HTR-8/SVneo (cell line): ENCODE results near the gene GPR179.

ENCODE experiments used
- DNase-seq: peaks from one replicate; pipeline ENCODE4 v3.0.0; 2011; ENCODE audit warnings: low spot score, mixed read lengths; ENCODE audit not compliant: insufficient read length
- FAIRE-seq: peaks from 2 replicates; lab custom pipeline; 2011; peaks lifted over from hg19 to GRCh38; lab: Jason Lieb, UNC

The GPR179 gene, protein sequence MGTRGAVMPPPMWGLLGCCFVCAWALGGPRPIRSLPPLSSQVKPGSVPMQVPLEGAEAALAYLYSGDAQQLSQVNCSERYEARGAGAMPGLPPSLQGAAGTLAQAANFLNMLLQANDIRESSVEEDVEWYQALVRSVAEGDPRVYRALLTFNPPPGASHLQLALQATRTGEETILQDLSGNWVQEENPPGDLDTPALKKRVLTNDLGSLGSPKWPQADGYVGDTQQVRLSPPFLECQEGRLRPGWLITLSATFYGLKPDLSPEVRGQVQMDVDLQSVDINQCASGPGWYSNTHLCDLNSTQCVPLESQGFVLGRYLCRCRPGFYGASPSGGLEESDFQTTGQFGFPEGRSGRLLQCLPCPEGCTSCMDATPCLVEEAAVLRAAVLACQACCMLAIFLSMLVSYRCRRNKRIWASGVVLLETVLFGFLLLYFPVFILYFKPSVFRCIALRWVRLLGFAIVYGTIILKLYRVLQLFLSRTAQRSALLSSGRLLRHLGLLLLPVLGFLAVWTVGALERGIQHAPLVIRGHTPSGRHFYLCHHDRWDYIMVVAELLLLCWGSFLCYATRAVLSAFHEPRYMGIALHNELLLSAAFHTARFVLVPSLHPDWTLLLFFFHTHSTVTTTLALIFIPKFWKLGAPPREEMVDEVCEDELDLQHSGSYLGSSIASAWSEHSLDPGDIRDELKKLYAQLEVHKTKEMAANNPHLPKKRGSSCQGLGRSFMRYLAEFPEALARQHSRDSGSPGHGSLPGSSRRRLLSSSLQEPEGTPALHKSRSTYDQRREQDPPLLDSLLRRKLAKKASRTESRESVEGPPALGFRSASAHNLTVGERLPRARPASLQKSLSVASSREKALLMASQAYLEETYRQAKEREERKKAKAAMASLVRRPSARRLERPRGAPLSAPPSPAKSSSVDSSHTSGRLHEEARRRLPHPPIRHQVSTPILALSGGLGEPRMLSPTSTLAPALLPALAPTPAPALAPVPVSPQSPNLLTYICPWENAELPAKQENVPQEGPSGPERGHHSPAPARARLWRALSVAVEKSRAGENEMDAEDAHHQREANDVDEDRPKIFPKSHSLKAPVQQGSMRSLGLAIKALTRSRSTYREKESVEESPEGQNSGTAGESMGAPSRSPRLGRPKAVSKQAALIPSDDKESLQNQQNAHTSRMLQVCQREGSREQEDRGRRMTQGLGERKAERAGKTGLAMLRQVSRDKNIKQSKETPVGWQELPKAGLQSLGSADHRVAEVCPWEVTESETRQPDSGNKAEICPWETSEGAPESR (N-terminal part only)

DNA sequence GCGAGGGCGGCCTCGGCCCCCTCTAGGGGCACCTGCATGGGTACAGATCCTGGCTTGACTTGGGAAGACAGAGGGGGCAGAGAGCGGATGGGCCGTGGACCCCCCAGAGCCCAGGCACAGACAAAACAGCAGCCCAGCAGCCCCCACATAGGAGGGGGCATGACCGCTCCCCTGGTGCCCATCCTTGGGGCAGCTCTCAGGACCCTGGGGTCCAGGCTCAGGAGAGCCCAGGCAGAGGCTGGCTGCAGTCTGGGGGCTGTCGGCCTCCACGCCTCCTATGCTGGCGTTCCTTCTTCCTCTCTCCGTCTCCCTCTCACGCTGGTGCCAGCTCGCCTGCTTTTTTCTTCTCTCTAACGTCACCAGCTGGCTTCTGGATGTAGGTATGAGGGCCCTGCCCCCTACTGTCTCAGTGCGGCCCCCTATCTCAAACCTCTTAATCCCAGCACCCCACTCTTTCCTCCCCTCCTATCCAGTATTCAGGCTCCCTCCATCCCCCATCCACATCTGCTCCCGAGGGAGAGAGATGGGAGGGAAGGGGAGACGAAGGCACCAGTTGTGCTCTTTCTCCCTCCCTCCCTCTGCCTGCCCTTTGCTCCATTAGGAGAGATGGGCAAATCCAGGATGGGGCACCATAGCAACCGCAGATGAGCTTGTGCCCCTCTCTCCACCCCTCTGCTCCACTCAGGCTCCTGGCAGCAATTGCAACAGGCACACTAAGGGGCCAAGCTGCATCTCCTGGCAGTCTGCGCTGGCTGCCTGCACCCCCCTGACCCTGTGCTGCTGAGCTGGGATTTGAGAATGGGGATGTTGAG, at the start of gene GPR179:
Gene GPR179, minus strand, starts transcription at position 349 of the 812 bp plus-strand sequence. Its CDS starts 167 bp downstream, at position 182.
- DNase-seq (no peak), FAIRE-seq (no peak)

DNA sequence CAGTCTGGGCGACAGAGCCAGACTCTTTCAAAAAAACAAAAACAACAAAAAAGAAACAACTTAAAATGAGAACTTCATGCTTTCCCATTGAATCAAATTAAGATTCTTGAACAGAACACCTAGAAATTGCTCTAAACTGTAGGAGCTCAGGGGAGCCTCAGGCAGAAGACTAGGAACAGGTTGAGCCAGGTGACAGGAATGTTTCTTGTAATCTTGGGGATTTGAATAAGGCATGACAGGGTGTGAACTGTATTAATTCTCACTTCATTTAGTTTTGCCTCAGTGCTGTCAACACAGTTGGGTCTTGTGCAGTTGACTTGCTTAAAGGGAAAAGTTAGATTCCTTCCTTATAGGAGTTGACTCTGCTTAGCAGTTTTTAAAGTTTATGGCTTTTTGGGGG, 35.7 kb upstream of the GPR179 start:
- no peak for DNase-seq
- FAIRE-seq, result no peak

DNA sequence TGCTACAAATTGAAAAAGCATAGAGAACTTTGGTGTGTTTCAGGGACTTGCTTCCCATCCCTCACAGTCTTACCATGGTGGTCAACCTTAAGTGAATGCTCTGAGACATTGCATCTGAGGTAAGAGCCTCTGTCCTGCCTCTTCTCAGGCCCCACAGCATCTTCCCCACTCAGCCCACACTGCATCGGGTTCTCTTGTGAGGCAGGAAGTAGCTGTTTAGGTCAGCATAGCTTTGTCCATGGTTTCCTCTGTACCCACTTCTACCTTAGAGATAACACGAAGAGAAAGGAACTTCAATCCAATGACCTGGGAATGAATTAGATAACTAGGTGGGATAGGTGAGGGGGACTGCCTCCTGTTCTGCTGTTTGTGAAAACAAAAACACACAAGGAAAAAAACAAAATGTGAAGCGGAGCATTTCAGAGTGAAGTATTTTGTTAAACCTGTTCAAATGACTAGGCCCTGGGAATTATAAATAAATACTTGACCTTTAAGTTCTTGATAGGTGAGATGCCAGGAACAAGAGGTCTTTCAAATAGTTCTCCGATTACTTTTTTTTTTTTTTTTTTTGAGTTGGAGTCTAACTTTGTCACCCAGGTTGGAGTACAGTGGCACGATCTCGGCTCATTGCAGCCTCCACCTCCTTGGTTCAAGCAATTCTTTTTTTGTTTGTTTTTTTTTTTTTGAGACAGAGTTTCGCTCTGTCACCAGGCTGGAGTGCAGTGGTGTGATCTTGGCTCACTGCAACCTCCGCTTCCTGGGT, 25.5 kb upstream of the GPR179 start:
- DNase-seq (no peak), FAIRE-seq (no peak)

DNA sequence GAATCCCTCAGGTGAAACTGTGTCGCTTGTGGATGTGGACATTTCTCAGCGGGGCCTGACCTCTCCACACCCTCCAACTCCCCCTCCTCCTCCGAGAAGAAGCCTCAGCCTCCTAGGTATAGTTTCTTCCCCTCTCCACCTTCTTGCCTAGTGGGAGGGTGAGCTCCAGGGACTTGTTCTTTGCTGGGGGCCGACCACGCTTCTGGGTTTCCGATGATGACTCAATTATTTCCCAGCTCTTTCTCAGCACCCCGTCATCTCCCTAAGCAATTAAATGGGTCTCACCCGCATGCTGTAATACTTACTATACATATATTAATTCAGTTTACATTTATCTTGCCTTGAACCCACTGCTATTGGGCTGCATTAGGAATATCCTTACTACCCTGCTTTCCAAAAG, 21.0 kb upstream of the GPR179 start:
- no peak for FAIRE-seq
- DNase-seq, result no peak

DNA sequence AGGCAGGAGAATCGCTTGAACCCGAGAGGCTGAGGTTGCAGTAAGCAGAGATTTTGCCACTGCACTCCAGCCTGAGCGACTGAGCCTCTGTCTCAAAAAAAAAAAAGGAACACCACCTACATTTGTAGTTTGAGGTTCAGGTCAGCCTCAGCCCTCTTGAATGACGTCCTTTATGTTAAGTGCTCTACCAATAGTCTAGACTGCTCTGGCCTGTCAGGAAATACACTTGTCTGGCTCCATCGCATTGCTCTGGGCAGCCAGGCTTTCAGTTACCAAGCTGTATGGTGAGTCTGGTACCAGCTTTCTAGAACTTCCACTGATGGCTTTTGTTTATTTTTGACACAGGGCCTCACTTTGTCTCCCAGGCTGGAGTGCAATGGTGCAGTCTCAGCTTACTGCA, 19.3 kb upstream of the GPR179 start:
- DNase-seq (no peak), FAIRE-seq (no peak)

DNA sequence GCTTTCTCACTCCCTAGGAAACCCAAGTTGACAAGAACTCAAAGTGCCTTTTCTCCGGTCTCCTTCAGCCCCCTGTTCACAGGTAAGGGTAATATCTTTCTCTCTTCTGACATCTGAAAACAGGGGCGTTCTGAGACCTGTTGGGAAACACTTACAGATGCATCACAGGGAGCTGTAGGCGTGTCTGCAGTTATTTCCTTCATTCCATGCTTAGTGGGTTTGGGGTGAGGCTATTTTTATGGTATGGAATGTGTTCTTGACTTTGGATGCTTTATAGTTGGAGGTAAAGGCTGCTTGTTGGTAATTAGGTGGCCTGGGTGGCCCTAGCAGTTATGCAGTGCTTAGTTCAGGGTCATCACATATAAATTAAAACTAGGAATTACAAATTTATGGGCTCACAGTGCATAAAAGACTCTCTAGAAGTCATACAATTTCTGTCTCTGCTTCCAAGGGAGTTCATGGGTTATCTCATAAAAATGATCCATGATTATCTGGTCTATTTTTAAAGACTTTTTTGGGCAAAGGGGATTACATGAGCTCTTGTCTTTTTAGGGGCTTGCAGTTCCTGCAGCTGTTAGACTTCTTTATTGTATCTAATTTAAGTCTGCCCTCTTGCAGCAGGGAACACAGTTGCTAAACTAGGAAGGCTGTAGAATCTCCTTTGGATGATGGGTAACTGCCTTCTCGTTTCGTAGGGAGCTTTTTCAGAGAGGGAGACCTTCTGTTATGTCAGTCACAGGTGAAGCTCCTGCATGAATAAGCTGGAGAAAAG, 18.1 kb upstream of the GPR179 start:
- DNase-seq, result no peak
- FAIRE-seq, result no peak

DNA sequence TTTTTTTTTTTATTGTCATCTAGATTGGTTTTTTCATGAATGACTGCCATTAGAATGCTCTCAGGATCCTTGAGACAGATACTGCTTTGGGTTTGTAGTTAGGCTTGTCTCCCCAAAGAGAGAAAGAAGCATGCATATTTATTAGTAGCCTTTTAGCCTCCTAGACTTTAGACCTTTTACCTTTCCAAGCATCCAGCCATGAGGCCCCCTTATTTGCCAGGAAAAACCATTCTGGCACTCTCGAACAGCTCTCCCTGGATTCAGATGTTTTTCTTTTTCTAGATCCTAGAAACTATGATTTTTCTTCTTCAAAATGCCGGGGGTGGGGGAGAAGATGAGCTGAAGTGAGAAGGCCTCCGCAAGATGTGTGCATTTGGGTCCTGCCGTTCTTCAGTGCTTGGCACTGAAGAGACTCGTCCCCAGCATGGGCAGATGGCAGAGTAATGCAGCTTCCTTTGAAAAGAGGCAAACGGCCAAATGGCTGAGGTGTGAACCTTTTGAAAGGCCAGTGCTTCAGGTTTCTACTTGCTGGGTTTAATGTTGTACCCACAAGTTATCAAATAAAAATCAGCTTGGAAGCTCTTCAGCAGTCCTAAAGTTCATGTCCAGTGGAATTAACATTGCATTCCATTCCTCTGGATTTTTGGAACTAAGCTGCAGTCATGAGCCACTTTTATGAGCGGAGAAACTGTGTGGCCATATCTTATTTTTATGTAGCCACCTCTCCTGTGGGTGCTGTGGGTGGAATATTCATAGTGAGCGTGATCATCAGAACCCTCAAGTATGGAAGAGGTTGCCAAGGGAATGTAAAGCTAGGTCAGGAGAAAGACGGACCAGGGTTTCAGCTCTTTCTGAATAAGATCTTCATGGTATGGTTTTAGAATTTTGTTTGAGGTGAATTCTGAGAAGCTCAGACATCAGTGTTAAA, 15.1 kb upstream of the GPR179 start:
- FAIRE-seq, result no peak
- no peak for DNase-seq

DNA sequence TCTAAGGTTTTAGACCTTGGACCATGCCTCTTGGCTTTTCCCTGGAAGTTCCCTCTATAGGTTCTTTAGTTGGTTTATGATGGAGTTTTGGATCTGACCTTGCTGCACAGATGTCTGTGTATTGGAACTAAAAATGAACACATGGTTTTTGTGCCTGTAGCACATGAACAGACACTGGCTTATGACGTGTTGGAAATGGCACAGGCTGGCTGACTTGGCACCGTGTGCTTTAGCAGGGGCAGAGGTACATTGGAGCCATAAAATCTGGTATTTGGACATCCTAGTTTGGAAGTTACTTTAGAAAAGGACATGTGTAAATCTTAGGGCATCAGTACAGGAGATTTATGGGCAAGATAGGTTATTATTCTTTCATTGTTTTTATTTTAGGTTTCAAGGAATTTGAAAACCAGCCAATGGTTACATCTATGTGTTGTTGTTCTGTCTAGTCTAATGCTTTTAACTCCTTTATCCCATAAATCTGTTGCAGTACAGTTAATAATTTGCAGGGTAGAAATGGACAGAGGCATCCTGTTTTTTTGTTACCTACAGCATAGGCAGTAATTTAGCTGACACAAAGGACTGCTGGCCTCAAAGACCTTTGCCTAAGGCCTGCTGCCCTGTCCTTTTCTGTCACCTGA, 13.8 kb upstream of the GPR179 start:
- FAIRE-seq, result no peak

DNA sequence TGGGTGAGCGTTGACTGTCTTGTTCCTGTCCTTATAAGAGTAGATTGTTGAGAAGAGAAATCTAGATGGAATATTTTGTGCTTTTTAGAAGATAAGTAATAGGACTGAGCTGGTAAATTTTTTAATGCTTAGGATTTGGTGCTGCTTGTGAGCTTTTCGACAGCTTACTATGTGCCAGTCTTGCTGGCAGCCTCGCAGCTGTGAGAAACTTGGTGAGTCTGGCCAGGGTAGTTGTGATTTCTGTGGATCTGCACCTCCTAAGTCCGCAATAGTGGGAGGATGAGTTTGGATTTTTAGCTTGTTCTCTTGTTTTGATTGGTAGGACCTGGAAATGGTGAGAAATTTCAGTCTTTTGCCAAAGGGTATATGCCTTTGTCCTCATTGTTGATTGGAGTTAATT, 11.5 kb upstream of the GPR179 start:
- DNase-seq, result no peak
- no peak for FAIRE-seq

More for the DNA sequence above, 13.8 kb upstream of the GPR179 start:
- DNase-seq, result no peak

DNA sequence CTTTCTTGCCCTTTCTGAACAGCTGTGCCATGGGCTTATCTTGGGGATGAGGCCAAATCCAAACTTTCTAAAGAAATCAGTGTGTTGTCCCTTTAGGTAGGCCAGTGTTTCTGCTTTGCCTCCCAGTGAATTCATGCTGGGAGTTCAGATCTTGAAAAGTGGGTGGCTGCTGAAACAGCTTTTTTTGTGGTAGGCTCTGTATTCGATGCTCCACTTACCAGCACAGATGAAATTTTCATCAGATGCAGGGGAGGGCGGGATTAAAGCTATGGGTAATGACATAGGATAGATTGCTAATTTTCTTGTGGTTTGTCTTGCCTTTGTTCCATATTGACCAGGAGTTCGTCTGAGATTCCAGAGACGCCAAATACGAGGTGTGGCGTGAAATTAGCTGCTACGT, 10.7 kb upstream of the GPR179 start:
- no peak for DNase-seq
- FAIRE-seq, result no peak

DNA sequence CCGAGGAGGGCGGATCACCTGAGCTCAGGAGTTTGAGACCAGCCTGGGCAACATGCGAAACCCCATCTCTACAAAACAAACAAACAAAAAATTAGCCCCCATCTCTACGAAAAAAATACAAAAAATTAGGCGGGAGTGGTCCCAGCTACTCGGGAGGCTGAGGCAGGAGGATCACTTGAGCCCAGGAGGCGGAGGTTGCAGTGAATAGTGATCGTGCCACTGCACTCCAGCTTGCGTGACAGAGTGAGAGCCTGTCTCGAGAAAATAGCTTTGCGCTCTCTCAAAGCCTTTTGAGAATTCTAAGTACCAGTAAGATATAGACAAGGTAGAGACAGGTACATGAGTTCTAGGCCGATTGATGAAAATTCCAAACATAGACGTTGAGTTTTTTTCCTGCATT, 9.9 kb upstream of the GPR179 start:
- no peak for DNase-seq
- no peak for FAIRE-seq

DNA sequence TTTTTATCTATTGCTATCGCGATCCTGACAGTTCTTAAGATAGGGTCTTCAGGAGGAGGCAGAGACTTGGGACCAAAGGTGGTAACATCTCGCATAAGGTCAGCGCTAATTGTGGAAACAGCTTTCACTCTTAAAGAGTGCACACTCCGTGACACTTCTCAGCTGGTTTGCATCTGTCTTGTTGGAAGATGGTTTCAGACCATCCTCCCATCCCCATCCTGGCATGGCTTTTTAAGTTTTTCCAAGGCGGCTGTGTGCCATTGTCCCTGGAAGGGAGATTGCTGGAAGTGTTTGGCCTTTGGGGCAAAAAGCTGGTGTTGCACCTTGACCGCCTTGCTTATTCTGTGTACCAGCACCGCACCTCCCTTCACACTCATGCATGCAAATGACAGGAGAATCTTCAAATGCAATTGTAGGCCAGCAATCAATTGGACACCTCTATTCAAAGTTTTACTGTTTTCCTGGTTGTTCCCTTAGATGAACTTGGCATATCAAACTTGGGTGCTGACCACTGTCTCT, 9.4 kb upstream of the GPR179 start:
- no peak for FAIRE-seq

DNA sequence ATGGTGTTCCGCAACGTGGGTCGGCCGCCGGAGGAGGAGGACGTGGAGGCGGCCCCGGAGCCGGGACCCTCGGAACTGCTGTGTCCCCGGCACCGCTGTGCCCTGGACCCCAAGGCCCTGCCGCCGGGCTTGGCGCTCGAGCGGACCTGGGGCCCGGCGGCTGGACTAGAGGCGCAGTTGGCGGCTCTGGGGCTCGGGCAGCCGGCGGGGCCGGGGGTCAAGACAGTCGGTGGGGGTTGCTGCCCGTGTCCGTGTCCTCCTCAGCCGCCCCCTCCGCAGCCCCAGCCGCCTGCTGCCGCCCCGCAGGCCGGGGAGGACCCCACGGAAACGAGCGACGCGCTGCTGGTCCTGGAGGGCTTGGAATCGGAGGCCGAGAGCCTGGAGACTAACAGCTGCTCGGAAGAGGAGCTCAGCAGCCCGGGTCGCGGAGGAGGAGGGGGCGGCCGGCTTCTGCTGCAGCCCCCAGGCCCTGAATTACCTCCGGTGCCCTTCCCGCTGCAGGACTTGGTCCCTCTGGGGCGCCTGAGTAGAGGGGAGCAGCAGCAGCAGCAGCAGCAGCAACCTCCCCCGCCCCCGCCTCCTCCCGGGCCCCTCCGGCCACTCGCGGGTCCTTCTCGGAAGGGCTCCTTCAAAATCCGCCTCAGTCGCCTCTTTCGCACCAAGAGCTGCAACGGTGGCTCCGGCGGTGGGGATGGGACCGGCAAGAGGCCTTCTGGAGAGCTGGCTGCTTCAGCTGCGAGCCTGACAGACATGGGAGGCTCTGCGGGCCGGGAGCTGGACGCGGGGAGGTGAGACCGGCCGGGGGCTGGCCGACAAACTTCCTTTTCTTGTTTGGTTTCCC, 8.7 kb upstream of the GPR179 start:
- no peak for FAIRE-seq
- DNase-seq, result no peak

More for the DNA sequence above, 9.4 kb upstream of the GPR179 start:
- DNase-seq, result no peak

DNA sequence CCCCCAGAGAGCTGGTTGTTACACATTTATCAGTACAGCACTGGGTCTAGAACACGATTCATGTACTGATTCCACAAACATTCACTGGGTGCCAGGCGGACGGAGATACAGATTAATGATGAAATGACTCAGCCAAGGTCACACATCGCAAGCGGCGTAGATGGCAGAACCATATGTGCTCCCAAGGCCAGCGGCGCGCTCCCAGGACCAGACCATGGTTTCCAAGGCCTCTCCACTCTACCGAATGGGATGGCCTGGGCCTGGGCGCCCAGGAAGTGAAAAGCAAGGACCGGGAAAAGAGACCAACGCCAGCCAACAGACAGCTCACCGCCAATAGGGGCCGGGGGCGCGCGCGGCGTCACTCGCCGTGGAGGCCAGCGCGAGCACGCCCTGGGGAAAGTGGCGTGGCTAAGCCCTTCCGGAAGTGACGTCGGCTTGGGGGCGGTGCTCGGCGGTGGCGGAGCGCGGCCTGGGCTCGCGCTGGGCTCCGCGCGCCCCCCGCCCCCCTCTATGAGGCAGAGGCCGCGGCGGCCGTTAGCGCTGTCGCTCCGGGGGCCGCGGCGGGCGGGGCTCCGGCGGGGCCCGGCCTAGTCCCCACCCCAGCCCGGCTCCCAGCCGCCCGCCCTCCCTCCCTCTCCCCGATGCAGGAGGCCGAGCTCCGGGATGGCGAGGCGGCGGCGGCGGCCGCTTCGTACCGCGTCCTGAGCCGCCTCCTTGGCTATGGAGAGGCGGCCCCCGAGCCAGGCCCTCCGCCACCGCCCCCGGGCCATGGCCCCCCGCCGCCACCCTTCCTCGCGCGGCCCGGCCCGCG, 7.9 kb upstream of the GPR179 start, which contains the start of gene SOCS7:
Gene SOCS7, plus strand, starts transcription at position 433 of the 811 bp plus-strand sequence. Its CDS starts 209 bp downstream, at position 642.
- FAIRE-seq (no peak), DNase-seq (peak; percentile 95)

DNA sequence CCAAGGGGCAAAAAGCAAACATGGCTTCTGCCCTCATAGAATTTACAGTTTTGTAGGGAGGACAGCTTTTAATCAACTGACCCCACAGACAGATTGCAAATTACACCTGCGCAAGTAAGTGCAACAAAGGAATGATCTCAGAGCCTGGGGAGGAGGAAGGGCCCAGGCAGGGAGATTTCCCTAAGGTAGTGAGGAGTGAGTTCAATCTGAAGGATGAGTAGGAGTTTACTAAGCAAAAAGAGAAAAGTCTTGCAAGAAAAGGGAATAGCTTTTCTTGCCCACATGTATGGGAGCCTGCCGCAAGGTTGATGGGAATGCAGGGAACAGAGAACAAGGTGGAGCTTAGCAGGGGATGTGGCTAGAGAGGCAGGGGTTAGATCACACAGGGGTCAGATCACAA, 6.3 kb upstream of the GPR179 start:
- no peak for FAIRE-seq
- DNase-seq, result no peak
